H1 (cell line): ENCODE data around the gene PPME1.

Experiments used
- CHD2 ChIP-seq: IDR thresholded peaks from 2 replicates; pipeline ENCODE4 v1.6.1; 2012; ENCODE audit warnings: low read length, improper control_type of control experiment
- CTCF ChIP-seq, 3 experiments: IDR thresholded peaks; 1 replicate in 2 of 3; 2 replicates in 1 of 3; pipeline versions ENCODE4 v1.5.1 to v1.6.1; 2011; ENCODE audit warnings: low read length in 3 of 3, mild to moderate bottlenecking in 3 of 3, inconsistent platforms in 2 of 3, low read depth in 1 of 3, moderate library complexity in 1 of 3; ENCODE audit not compliant: insufficient read depth in 1 of 3; ENCODE audit errors: control extremely low read depth in 1 of 3
- EZH2 ChIP-seq: fragments of 200-600 bp; sonication (generic); IDR thresholded peaks from 2 replicates; pipeline ENCODE4 v1.7.1; 2012; ENCODE audit warnings: low read depth, mild to moderate bottlenecking, moderate library complexity, low read length, inconsistent platforms; ENCODE audit not compliant: severe bottlenecking
- GTF2F1 ChIP-seq: IDR thresholded peaks from 2 replicates; pipeline ENCODE4 v1.6.1; 2012; ENCODE audit warnings: low read depth, low read length, improper control_type of control experiment, borderline replicate concordance
- KDM1A ChIP-seq: fragments of 200-600, 300-600 bp; sonication (generic); IDR thresholded peaks from 2 replicates; pipeline ENCODE4 v1.7.1; 2016; ENCODE audit warnings: mild to moderate bottlenecking, low read length, borderline replicate concordance
- MAFK ChIP-seq: IDR thresholded peaks from 2 replicates; pipeline ENCODE4 v1.6.1; 2012; ENCODE audit warnings: low read depth, mild to moderate bottlenecking, improper control_type of control experiment, low read length
- POLR2A ChIP-seq, 2 experiments: IDR thresholded peaks; 1 replicate in 1 of 2; 2 replicates in 1 of 2; pipeline ENCODE4 v1.6.1; 2011; ENCODE audit warnings: low read depth in 2 of 2, low read length in 2 of 2, mild to moderate bottlenecking in 2 of 2; ENCODE audit errors: control extremely low read depth in 1 of 2
- RAD21 ChIP-seq, 2 experiments: IDR thresholded peaks in 1 of 2; conservative IDR thresholded peaks in 1 of 2; 2 replicates each; pipeline ENCODE4 v1.6.1; 2011; ENCODE audit warnings: low read depth in 2 of 2, low read length in 2 of 2, improper control_type of control experiment in 1 of 2, inconsistent platforms in 1 of 2, mild to moderate bottlenecking in 1 of 2, moderate library complexity in 1 of 2
- RNF2 ChIP-seq: fragments of 200-900, 300-1000 bp; sonication (generic); IDR thresholded peaks from 2 replicates; pipeline ENCODE4 v1.7.1; 2016; ENCODE audit warnings: borderline replicate concordance, low read depth, mild to moderate bottlenecking, antibody characterized with exemption, low read length; ENCODE audit not compliant: poor library complexity, severe bottlenecking; ENCODE audit errors: missing control alignments
- SIN3A ChIP-seq, 2 experiments: IDR thresholded peaks in 1 of 2; conservative IDR thresholded peaks in 1 of 2; 2 replicates each; pipeline ENCODE4 v1.6.1; 2011 to 2012; ENCODE audit warnings: low read length in 2 of 2, improper control_type of control experiment in 1 of 2, low read depth in 1 of 2, mild to moderate bottlenecking in 1 of 2
- SP4 ChIP-seq: IDR thresholded peaks from 2 replicates; pipeline ENCODE4 v1.6.1; 2012; ENCODE audit warnings: low read length, inconsistent platforms

DNA sequence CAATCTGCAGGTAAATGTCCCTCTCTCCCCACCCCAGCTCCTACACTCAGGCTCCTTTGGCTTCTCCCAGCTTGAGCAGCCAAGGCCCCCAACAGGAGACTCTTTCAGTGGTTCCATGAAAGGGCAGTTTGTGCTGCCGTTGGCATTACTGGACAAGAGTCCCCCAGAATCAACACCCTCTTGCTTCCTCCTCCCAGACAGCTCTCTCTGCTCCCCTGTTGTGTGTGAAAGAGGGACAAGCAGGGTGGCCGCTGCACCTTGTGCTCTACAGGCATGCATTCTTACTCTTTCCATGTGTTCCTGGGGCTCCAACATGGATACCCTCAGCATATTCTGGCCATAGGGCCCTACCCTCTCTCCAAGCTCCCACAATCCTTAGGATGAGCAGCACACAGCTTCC lies 91.6 kb downstream of the PPME1 start:
- TF ChIP-seq CHD2 (no peak), RNF2 (no peak), SIN3A (conservative IDR thresholded peaks at IDR 0.05 in 1 of 2, IDR thresholded peaks at IDR 0.05 in 1 of 2; ENCODE audit: low read depth in 1 of 2, low read length in 2 of 2) (no peak), KDM1A (no peak), MAFK (no peak), EZH2 (no peak), GTF2F1 (no peak), POLR2A (IDR thresholded peaks at IDR 0.05; ENCODE audit: control extremely low read depth in 1 of 2, low read depth in 2 of 2, low read length in 2 of 2) (no peak), SP4 (no peak), CTCF (IDR thresholded peaks at IDR 0.05; ENCODE audit: control extremely low read depth in 1 of 3, insufficient read depth in 1 of 3, low read depth in 1 of 3, low read length in 3 of 3) (no peak), RAD21 (IDR thresholded peaks at IDR 0.05 in 1 of 2, conservative IDR thresholded peaks at IDR 0.05 in 1 of 2; ENCODE audit: low read depth in 2 of 2, low read length in 2 of 2) (no peak)
